Amniotic epithelial cell (primary cell): ENCODE results near the gene BIN2.
"Not testable (repeated sequence)": the region's sequence is repeated elsewhere in the genome, so short reads cannot be mapped to it uniquely, and the experiment has no call there.

ENCODE experiments used
- DNase-seq: peaks from one replicate; pipeline ENCODE4 v3.0.0-alpha.2; 2010; ENCODE audit warnings: low read depth

The BIN2 gene

GRCh38 chr12:51345681-51346080, 21.7 kb upstream of the BIN2 start:
- no peak for DNase-seq

GRCh38 chr12:51343201-51343600, 19.2 kb upstream of the BIN2 start:
- DNase-seq = no peak

- no peak for DNase-seq
Measured at GRCh38 chr12:51342416-51342815, 18.4 kb upstream of the BIN2 start.

DNA sequence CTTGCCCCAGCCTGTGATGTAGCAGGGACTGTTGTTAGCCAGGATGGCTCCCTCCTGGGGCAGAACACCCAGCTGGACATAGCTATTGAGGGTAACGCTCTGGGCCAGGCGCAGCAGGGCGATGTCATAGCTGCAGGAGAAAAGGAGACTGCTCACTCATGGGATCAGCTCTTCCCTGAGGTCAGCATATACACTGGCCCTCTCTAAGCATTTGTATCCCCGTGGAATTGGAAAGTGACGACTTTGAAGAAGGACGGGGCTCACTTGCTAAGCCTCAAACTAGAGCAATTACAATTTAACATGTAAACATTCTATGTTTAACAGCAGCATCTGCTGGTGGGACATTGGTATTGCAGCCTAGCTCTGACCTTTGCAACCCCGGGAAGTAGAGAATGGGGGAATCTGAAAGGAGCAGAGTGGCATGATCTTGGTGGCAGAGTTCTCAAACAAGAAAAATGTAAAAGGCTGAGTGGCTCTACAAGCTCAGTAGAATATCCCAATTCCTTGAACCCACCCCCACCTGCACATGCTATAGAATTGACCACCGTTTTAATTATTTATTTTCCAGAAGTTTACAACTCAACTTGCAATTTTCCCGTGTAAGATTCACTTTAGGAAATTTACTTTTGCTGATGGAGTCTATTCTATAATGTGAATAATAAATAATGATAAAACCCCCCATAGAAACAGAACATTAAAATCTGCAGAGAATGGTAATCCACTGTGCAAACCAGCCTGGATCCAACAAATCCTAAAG, 17.5 kb upstream of the BIN2 start:
- peak; percentile 62 for DNase-seq

DNA sequence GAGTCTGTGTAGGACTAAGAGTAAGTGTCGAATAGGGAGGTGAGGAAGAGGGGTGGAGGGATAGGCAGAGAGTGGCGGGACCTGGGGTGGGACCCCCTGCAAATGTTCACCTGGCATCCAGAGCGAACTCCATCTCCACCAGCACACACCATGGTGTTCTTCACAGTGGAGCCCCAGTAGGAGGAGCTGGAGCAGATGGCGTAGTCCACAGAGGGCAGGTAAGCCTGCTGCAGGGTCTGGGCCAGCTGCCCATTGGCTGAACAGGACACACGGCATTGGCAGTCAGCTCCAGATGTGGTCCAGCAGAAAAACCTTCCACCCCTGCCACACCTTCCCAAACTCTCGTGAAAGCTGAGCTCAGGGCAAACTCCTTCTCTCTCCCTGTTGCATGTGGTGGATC, 15.8 kb upstream of the BIN2 start:
- no peak for DNase-seq

- not testable (repeated sequence) for DNase-seq
Measured at GRCh38 chr12:51337336-51337735, 13.4 kb upstream of the BIN2 start.

- peak; percentile 94 for DNase-seq
Measured at GRCh38 chr12:51335931-51336330, 12.0 kb upstream of the BIN2 start.

GRCh38 chr12:51334764-51335163, 10.8 kb upstream of the BIN2 start:
- DNase-seq = no peak

GRCh38 chr12:51333536-51333935, 9.6 kb upstream of the BIN2 start:
- no peak for DNase-seq

DNA sequence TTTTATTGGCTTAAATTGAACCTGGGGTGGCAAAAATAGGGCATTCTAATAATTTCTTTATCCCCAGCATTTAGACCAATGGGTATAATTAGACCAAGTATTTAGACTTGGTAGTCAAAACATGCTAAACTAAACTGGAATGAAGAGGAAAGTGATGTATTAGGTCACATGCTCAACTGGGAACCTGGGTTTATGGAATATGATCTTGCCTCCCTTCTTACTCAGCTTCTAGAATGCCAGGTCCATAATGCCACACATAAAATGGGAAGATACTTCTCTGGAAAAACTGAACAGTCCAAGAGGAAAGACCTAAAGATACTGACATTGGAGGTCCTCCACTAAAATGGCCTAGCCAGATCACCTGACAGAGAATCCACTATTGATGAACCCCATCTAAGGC, 6.2 kb upstream of the BIN2 start:
- DNase-seq = no peak

DNA sequence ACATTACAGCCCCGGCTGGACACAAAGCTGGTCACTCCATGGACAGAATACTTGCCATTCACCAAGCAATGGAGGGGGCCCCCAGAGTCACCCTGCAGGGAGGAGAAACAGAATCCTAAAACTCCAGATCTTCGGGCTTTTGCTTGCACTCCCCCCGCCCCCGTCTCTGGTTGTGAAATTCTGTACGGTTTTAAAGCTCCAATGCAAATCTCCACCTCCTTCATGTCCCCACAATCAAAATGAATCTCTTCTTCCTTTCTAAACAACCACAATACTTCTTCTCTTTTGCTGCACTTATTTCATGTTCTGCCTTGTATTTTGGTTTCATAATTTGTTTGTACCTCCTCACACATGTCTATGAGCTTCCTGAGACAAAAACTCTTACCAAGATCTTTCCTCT, 5.8 kb upstream of the BIN2 start:
- DNase-seq = no peak

DNA sequence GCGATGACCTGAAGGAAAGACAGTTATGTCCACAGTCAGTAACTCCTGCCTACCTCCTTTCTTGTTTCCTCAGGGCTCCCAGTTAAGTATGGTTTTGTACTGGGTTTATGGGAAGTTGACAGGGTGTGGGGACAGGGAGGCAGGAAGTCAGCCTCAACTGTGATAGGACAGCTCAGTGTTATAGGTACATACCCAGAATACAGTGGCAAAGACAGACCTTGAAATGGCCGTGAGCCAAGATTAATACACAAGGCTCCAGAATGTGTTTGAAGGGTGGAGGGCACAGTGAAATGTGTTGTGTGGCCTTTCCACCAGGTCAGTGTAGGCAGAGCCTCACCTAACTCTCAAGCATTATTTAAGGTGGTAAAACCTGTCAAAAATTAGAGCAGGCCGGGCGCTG, 4.6 kb upstream of the BIN2 start:
- no peak for DNase-seq

- peak; percentile 88 for DNase-seq
Measured at GRCh38 chr12:51326698-51327439, 2.9 kb upstream of the BIN2 start.

GRCh38 chr12:51324953-51325352, 979 bp upstream of the BIN2 start:
- DNase-seq = no peak

GRCh38 chr12:51323317-51323960, 535 bp downstream of the BIN2 start:
- no peak for DNase-seq

- no peak for DNase-seq
Measured at GRCh38 chr12:51322452-51322851, 1.5 kb downstream of the BIN2 start.

DNA sequence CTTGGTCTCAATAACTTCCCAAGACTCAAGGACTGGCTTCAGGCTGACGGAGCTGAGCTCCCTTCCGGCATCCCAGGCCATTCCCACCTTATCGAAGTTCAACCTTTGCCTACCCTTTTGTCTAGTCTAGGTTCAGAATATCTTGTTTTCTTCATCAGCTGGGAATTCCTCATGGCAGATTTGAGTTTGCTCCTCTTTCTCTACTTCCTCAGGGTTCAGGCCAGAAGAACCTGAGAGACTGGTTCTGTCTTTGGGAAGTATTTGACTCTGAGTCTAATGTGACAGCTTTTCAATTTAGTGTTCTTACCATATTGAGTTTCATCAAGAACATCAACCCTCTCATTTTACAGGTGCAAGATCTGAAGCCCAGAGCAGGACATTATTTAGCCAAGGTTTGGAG, 2.1 kb downstream of the BIN2 start:
- no peak for DNase-seq

DNA sequence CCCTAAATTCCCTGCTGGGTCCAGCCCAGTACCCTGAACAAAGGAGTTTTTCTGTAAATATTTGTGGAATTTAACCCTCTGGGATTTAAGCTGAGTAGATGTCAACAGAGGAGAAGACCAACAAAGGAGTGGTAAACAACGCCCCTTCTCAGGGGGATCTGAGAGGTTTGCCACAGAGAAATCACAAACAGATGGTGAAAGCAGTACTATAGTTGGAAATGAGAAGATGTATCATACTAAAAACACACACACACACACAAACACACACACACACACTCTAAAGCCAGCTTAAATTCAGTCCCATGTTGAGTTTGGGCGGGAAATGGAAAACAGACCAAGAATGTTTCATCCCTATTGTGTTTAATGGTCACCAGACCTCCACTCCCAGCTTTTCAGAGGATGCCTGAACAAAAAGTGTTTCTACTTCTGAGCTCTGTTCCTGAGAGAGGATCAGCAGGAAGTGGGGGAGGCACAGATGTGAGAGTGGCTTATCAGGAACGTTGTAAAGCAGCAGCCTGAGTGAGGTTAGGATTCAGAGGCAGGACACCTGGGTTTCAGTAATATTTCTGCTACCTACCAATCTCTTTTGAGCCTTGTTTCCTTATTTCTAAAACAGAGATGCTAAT, 3.2 kb downstream of the BIN2 start:
- DNase-seq = peak; percentile 60

GRCh38 chr12:51320311-51320694, 3.7 kb downstream of the BIN2 start:
- no peak for DNase-seq

- no peak for DNase-seq
Measured at GRCh38 chr12:51318846-51319599, 5.0 kb downstream of the BIN2 start.

GRCh38 chr12:51318057-51318806, 5.7 kb downstream of the BIN2 start:
- peak; percentile 19 for DNase-seq
